ENCODE results near the gene WDR93.

GRCh38 chr15:89767411-89767915, 76.9 kb downstream of the WDR93 start:
- TF ChIP-seq, protein P1, sequence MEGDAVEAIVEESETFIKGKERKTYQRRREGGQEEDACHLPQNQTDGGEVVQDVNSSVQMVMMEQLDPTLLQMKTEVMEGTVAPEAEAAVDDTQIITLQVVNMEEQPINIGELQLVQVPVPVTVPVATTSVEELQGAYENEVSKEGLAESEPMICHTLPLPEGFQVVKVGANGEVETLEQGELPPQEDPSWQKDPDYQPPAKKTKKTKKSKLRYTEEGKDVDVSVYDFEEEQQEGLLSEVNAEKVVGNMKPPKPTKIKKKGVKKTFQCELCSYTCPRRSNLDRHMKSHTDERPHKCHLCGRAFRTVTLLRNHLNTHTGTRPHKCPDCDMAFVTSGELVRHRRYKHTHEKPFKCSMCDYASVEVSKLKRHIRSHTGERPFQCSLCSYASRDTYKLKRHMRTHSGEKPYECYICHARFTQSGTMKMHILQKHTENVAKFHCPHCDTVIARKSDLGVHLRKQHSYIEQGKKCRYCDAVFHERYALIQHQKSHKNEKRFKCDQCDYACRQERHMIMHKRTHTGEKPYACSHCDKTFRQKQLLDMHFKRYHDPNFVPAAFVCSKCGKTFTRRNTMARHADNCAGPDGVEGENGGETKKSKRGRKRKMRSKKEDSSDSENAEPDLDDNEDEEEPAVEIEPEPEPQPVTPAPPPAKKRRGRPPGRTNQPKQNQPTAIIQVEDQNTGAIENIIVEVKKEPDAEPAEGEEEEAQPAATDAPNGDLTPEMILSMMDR (IDR thresholded peaks at IDR 0.05) = no peak
- TF ChIP-seq POLR2A (IDR thresholded peaks at IDR 0.05) = no peak

All from suprapubic skin (tissue), 3 donors.